B cell (primary cell): ENCODE results near the gene PLSCR3. TPM values are rescaled to one million over a fixed set of nuclear protein-coding genes. Genes with fewer than 3 reads are reported as not detected.

Experiments
- ATAC-seq: fragments of 200-7000 bp; cut with Tn5 transposase; one replicate; pipeline ENCODE4 v1.10.0; 2021; ENCODE audit warnings: low read depth, mild to moderate bottlenecking, moderate number of reproducible peaks, moderate library complexity
- CTCF ChIA-PET: fragments of 350-600 bp; sonication (Branson Sonifier 250); formaldehyde crosslinking; loops from one replicate; lab custom pipeline; 2021; ENCODE audit warnings: antibody characterized with exemption, inconsistent platforms; lab: Charles Lee
- POLR2A ChIA-PET: fragments of 350-600 bp; sonication (Branson Sonifier 250); formaldehyde crosslinking; loops from one replicate; lab custom pipeline; 2021; ENCODE audit warnings: antibody characterized with exemption; lab: Charles Lee
- DNase-seq: peaks from one replicate; pipeline ENCODE4 v3.0.0; 2013
- H2AFZ ChIP-seq: 2 replicates; pipeline ENCODE4 v1.6.1; 2012; ENCODE audit warnings: mild to moderate bottlenecking, low read depth, low read length; ENCODE audit not compliant: insufficient read depth, poor library complexity, severe bottlenecking
- H3K27ac ChIP-seq, 2 donors: 1 replicate in 1 of 2; 2 replicates in 1 of 2; pipeline ENCODE4 v1.5.1; 2012 to 2013; ENCODE audit warnings: low read length in 2 of 2, mild to moderate bottlenecking in 2 of 2, moderate library complexity in 1 of 2
- H3K27me3 ChIP-seq, 4 experiments: fragments of 200-600 bp in 1 of 4; sonication (generic) in 1 of 4; replicated peaks in 1 of 4; 1 replicate in 2 of 4; 2 replicates in 2 of 4; pipeline versions ENCODE4 v1.6.1 to v1.7.0; 2013 to 2016; ENCODE audit warnings: low read length in 3 of 4, mild to moderate bottlenecking in 2 of 4, mixed read lengths in 1 of 4, moderate library complexity in 1 of 4; ENCODE audit not compliant: insufficient read depth in 4 of 4, control insufficient read depth in 3 of 4; ENCODE audit errors: control extremely low read depth in 1 of 4
- H3K36me3 ChIP-seq, 2 experiments: replicated peaks in 1 of 2; 1 replicate in 1 of 2; 2 replicates in 1 of 2; pipeline versions ENCODE4 v1.6.1 to v1.7.1; 2013; ENCODE audit warnings: low read length in 1 of 2; ENCODE audit not compliant: insufficient read depth in 2 of 2, control insufficient read depth in 1 of 2; ENCODE audit errors: control extremely low read depth in 1 of 2, extremely low read depth in 1 of 2
- H3K4me1 ChIP-seq, 2 donors: fragments of 200-600 bp in 1 of 2; sonication (generic) in 1 of 2; 1 replicate in 1 of 2; 2 replicates in 1 of 2; pipeline versions ENCODE4 v1.5.1 to v1.6.1; 2013 to 2017; ENCODE audit warnings: low read length in 2 of 2; ENCODE audit not compliant: control insufficient read depth in 2 of 2, insufficient read depth in 2 of 2
- H3K4me2 ChIP-seq: replicated peaks from 2 replicates; pipeline ENCODE3; 2012; ENCODE audit warnings: mild to moderate bottlenecking, low read depth, low read length; ENCODE audit not compliant: poor library complexity, severe bottlenecking
- H3K4me3 ChIP-seq, 5 experiments: fragments of 200-600 bp in 1 of 5; sonication (generic) in 1 of 5; 1 replicate in 3 of 5; 2 replicates in 2 of 5; pipeline versions ENCODE4 v1.5.1 to v1.7.0; 2011 to 2016; ENCODE audit warnings: low read length in 4 of 5, mild to moderate bottlenecking in 4 of 5, low read depth in 2 of 5, control low read depth in 1 of 5, moderate library complexity in 1 of 5; ENCODE audit not compliant: insufficient read depth in 1 of 5; ENCODE audit errors: control extremely low read depth in 1 of 5, extremely low read depth in 1 of 5
- H3K79me2 ChIP-seq: fragments of 200-600 bp; sonication (generic); one replicate; pipeline ENCODE4 v1.6.0; 2016; ENCODE audit warnings: low read length; ENCODE audit not compliant: control insufficient read depth, insufficient read depth
- H3K9ac ChIP-seq: fragments of 200-600 bp; sonication (generic); 2 replicates; pipeline ENCODE4 v1.6.1; 2017; ENCODE audit warnings: mild to moderate bottlenecking, low read length, moderate library complexity
- H3K9me3 ChIP-seq, 3 donors: one replicate each; pipeline versions ENCODE4 v1.6.1 to v1.7.1; 2013; ENCODE audit warnings: low read length in 2 of 3; ENCODE audit not compliant: control insufficient read depth in 2 of 3, insufficient read depth in 1 of 3; ENCODE audit errors: control extremely low read depth in 1 of 3
- H4K20me1 ChIP-seq: 2 replicates; pipeline ENCODE4 v1.6.0; 2012; ENCODE audit warnings: mild to moderate bottlenecking, low read length; ENCODE audit not compliant: insufficient read depth, control insufficient read depth, poor library complexity, severe bottlenecking
- H3K27ac Mint-ChIP-seq: one replicate; pipeline ENCODE4 v1.8.0; 2021; ENCODE audit warnings: mixed read lengths
- H3K27me3 Mint-ChIP-seq: one replicate; pipeline ENCODE4 v1.8.0; 2021; ENCODE audit warnings: mixed read lengths
- H3K4me1 Mint-ChIP-seq: one replicate; pipeline ENCODE4 v1.8.0; 2021; ENCODE audit warnings: mixed read lengths
- H3K4me3 Mint-ChIP-seq: one replicate; pipeline ENCODE4 v1.8.0; 2021; ENCODE audit warnings: mixed read lengths
- H3K9me3 Mint-ChIP-seq: one replicate; pipeline ENCODE4 v1.8.0; 2022; ENCODE audit warnings: mixed read lengths; ENCODE audit not compliant: insufficient read depth
- EZH2 ChIP-seq: IDR thresholded peaks from 2 replicates; pipeline ENCODE4 v1.6.1; 2012; ENCODE audit warnings: borderline replicate concordance, low read depth, mild to moderate bottlenecking, moderate library complexity, low read length; ENCODE audit not compliant: insufficient read depth, poor library complexity, severe bottlenecking
- WGBS: methylation state at CpG from one replicate; pipeline ENCODE4 v1.1.5; 2013; ENCODE audit warnings: missing lambda C conversion rate; ENCODE audit not compliant: insufficient coverage; 5-methylcytosine and 5-hydroxymethylcytosine counted together
- intact Hi-C: fragments of 100-400 bp; cut with micrococcal nuclease; formaldehyde crosslinking; loops from one replicate; pipeline ENCODE4 v1.10.0; 2022
- polyA plus RNA-seq: library from polyadenylated mRNA; depleted of rRNA; stranded (reverse); fragments of >200 nt; gene quantifications from 2 replicates; pipeline ENCODE4 v1.2.3, GENCODE V29; 2012
- total RNA-seq, 2 donors: library from RNA; stranded (reverse); fragments of 120-200 nt in 1 of 2; gene quantifications; 1 replicate in 1 of 2; 2 replicates in 1 of 2; pipeline versions ENCODE4 v1.2.3 to v1.2.4, GENCODE V29; 2013 to 2022
- TF ChIP-seq, protein P1 (sequence below): fragments of 200-600 bp; IDR thresholded peaks from one replicate; pipeline ENCODE4 v1.8.0; 2022; ENCODE audit warnings: antibody characterized with exemption, mild to moderate bottlenecking

PLSCR3 gene
- total and polyA plus RNA-seq, 2 donors (not counting 1 experiment from before 2014, with no cell fraction given) = 31.6 to 122 TPM

DNA sequence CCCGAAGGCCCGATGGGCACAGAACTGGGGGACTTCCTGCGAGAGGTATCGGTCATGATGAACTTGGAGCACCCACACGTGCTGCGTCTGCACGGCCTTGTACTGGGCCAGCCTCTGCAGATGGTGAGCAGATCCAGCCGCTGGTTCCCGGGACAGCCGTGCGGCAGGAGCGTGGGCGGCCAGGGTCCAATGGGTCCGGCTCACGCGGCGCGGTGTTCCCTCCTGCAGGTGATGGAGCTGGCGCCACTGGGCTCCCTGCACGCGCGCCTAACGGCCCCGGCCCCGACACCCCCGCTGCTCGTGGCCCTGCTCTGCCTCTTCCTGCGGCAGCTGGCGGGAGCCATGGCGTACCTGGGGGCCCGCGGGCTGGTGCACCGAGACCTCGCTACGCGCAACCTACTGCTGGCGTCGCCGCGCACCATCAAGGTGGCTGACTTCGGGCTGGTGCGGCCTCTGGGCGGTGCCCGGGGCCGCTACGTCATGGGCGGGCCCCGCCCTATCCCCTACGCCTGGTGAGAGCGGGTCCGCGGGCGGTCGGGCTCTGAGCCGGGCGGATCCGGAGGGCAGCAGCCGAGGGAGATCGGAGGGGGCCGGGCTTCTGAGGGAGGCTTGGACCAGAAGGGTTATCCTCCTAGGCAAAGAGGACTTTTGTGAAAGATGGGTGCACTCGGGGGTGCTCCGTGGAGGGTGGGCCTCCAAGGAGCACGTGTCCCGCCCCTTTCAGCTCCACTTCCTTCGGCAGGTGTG, 10.4 kb downstream of the PLSCR3 start:
- Mint-ChIP-seq H3K4me1 (peaks cover 14% of the 10 kb centered on the region), H3K27me3 (peaks cover 32% of the 10 kb centered on the region), H3K27ac (peak overlapping the region; percentile 91), H3K9me3 (no peaks in the 10 kb centered on the region), H3K4me3 (peak overlapping the region; percentile 89)
- peaks cover 0 to 4% of the 10 kb centered on the region in 2 experiments for H3K36me3 ChIP-seq
- ATAC-seq (peak; percentile 97), DNase-seq (peak; percentile 91)
- H2AFZ ChIP-seq = peak overlapping the region; percentile 94
- CTCF ChIA-PET = interaction anchor here (0.9 to 1.7 kb wide), 4 partner anchors 9 to 130 kb away, joined by 3 to 4 read pairs (median 4); no protein-coding TSS in a partner anchor
- peak overlapping the region; percentile 60 to 72 for H3K27ac ChIP-seq
- no peak for TF ChIP-seq EZH2
- TF ChIP-seq, protein P1, sequence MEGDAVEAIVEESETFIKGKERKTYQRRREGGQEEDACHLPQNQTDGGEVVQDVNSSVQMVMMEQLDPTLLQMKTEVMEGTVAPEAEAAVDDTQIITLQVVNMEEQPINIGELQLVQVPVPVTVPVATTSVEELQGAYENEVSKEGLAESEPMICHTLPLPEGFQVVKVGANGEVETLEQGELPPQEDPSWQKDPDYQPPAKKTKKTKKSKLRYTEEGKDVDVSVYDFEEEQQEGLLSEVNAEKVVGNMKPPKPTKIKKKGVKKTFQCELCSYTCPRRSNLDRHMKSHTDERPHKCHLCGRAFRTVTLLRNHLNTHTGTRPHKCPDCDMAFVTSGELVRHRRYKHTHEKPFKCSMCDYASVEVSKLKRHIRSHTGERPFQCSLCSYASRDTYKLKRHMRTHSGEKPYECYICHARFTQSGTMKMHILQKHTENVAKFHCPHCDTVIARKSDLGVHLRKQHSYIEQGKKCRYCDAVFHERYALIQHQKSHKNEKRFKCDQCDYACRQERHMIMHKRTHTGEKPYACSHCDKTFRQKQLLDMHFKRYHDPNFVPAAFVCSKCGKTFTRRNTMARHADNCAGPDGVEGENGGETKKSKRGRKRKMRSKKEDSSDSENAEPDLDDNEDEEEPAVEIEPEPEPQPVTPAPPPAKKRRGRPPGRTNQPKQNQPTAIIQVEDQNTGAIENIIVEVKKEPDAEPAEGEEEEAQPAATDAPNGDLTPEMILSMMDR = no peak
- H3K4me3 ChIP-seq = peak overlapping the region in 4 of 5 experiments; percentile 70 to 78 (median 76)
- H3K4me2 ChIP-seq = peak overlapping the region; percentile 88
- peak overlapping the region; percentile 79 for H3K9ac ChIP-seq
- H3K9me3 ChIP-seq = peaks cover 2 to 19% (median 2%) of the 10 kb centered on the region in 3 donors
- H4K20me1 ChIP-seq = no peaks in the 10 kb centered on the region
- peaks cover 19% of the 10 kb centered on the region in 2 donors for H3K4me1 ChIP-seq
- H3K27me3 ChIP-seq = peaks cover 0 to 43% (median 14%) of the 10 kb centered on the region in 4 experiments
- POLR2A ChIA-PET = interaction anchor here (0.5 to 1.7 kb wide), 7 partner anchors 10 to 864 kb away, joined by 3 to 10 read pairs (median 4); partner anchors contain the start of genes CTC1, PLSCR3 and TMEM256
- 13% methylated on average over 65 of the region's 65 CpGs for WGBS
- intact Hi-C loops = loop anchor here (1.0 kb wide), 2 partner anchors 10 to 20 kb away; partner anchors contain the start of genes PLSCR3 and TMEM256
- H3K79me2 ChIP-seq = no peaks in the 10 kb centered on the region
